H7 (cell line): ENCODE results near the gene VTI1A. TPM values are rescaled to one million over a fixed set of nuclear protein-coding genes. Genes with fewer than 3 reads are reported as not detected.
"Not testable (repeated sequence)": the region's sequence is repeated elsewhere in the genome, so short reads cannot be mapped to it uniquely, and the experiment has no call there.

Source experiments
- DNase-seq: peaks from one replicate; pipeline ENCODE4 v3.0.0; 2012
- H3K27me3 ChIP-seq: 2 replicates; pipeline ENCODE4 v1.6.0; 2011; ENCODE audit warnings: mild to moderate bottlenecking, low read length; ENCODE audit not compliant: control insufficient read depth, insufficient read depth
- H3K36me3 ChIP-seq: replicated peaks from 2 replicates; pipeline ENCODE4 v1.5.1; 2011; ENCODE audit warnings: low read length; ENCODE audit not compliant: control insufficient read depth, insufficient read depth
- H3K4me3 ChIP-seq: 2 replicates; pipeline ENCODE4 v1.5.1; 2011; ENCODE audit warnings: low read depth, mild to moderate bottlenecking, control low read depth, low read length, moderate library complexity; ENCODE audit not compliant: insufficient read depth
- total RNA-seq: library from RNA; depleted of rRNA; stranded (reverse); fragments of >200 nt; shearing (Covaris generic); gene quantifications from 2 replicates; pipeline ENCODE4 v1.2.3, GENCODE V29; 2014

Gene VTI1A
- total RNA-seq, 1 experiment from 2014 or later = 13.9 TPM

DNA sequence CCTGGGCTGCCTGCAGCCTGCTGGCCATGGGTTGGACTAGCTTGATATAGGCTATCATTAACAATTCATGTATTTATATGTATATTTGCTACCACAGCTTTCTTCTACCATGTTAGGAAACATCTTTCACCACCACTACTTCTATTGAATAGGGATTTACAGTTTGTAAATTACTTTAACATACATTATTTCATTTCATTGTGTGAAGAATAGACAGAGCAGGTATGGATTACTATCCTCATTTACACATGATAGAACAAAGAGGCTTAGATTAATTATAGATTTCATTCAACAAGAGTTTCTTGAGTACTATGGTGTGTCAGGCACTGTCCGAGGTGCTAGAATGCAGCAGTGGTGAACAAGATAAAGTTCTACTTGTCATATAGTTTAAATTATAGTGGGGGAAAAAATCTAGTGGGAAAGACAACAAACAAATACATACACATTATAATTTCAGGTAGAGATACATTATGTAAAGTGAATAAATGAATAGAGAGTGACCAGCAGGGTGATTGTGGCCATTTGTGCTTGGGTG, 20.6 kb downstream of the VTI1A start:
- Histone ChIP-seq H3K4me3 (no peak overlapping the region), H3K27me3 (no peaks in the 10 kb centered on the region), H3K36me3 (peaks cover 4% of the 10 kb centered on the region)
- no peak for DNase-seq

DNA sequence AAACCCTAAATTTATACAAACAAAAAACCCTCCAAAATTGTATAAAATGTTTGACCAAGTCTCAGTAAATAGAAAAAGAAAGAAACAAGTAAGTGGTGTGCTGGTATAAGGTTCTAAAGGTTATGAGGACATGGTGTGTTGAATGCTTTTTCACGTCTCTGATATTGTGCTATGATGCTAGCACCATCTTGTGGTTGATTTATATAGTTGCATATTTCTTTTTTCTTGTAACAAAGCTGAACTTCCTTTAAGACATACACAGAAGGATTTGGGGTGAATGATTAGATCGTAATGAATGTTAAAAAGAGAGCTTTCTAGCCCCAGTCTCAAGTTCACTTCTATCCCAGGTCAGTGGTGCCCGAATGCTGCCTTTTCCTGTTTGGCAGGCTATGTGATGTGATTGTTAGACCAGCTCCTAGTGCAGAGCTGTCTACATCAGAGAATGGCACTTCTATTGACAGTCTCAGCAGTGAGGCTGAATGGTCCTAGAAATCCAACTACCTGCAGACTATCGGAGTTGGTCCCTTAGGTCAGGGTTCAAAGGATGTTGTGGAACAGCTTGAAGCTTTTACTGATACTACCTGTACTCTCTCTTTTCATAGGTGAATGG, 25.0 kb downstream of the VTI1A start:
- no peaks in the 10 kb centered on the region for H3K27me3 ChIP-seq
- no peak overlapping the region for H3K4me3 ChIP-seq
- no peaks in the 10 kb centered on the region for H3K36me3 ChIP-seq
- DNase-seq = peak; percentile 33

DNA sequence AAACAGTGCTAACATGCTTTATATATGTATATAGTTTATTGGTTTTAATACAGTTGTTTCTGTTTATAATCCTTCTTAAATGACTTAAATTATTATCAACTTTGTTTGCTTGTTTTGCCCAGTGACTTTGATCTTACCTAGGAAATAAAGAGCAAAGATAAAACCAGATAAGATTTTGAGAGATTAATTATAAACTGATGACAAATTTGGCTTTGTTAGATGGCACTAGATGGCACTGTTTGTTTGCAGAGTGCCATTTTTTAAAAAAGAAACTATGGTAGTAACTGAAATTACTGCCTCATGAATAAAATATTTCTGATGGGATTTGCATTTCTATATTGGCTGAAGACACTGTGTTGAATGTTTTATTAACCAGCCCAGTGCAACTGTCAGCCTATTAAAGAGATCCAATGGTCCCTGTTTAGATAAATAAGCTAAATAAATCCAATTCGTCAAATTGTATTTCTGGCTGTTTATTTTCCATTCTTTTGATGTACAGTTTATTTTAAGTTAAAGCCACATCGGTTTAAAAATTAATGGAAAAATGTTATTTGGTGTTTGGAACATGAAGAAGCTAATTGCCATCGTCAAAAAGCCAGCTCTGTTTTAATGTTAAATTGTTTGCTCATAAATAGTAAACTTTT, 28.7 kb downstream of the VTI1A start:
- Histone ChIP-seq H3K36me3 (no peaks in the 10 kb centered on the region), H3K4me3 (no peak overlapping the region), H3K27me3 (no peaks in the 10 kb centered on the region)
- DNase-seq = no peak

DNA sequence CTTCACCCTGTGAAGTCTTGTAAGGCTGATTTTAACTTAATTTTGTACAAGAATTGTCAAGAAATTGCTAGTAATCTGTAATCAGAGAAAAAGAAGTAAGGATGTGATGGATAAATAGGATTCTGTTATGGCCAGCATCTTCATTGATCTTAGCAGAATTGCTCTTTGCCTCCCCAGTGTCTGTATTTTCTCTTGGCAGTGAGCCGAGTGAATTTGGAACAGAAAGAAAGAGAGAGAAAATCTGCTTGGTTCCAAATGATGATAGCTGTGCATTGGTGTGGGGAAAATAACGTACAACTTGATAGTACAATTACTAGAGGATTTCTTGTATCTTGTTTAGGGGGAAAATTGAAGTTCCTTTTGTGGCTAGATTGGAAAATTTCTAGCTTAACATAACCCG, 34.6 kb downstream of the VTI1A start:
- DNase-seq = no peak

DNA sequence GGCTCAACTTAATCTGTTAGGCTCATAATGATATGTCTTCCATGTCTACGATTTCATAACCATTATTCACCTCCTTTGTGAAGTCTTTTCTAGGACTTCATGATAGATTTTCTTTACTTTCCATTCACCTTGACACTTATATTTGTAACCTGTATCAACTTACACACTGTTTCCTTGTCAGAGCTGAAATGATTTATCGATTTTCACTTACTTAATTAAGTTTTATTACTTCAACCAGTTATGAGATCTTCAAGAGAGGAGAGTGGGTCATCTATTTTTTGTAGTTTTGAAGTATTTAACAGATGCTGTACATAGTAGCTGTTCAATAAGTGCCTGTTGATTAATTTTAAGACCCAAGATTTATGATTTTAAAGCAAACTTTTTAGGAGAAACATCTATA, 37.4 kb downstream of the VTI1A start:
- Histone ChIP-seq H3K27me3 (no peaks in the 10 kb centered on the region), H3K4me3 (no peak overlapping the region), H3K36me3 (no peaks in the 10 kb centered on the region)
- DNase-seq = no peak

More for the DNA sequence above, 34.6 kb downstream of the VTI1A start:
- Histone ChIP-seq H3K36me3 (no peaks in the 10 kb centered on the region), H3K4me3 (no peak overlapping the region), H3K27me3 (no peaks in the 10 kb centered on the region)

DNA sequence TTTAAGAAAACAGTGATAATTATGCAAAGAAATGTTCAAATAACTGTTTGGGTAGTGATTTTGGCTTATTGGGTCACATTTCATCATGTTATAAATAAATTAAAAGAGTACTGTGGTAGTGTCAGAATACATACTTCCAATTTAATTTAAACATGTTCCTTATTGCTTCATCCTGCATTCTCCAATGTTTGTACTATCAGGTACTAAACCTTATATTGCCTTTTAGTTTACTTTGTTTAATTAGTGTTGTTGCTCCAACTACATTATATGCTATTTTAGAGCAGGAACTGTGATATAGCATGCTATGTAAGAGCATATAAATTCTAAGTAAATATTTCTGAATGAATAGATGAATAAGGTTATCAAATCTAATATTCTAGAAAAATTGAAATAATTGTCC, 40.9 kb downstream of the VTI1A start:
- DNase-seq = no peak
- Histone ChIP-seq H3K27me3 (no peaks in the 10 kb centered on the region), H3K36me3 (no peaks in the 10 kb centered on the region), H3K4me3 (no peak overlapping the region)

DNA sequence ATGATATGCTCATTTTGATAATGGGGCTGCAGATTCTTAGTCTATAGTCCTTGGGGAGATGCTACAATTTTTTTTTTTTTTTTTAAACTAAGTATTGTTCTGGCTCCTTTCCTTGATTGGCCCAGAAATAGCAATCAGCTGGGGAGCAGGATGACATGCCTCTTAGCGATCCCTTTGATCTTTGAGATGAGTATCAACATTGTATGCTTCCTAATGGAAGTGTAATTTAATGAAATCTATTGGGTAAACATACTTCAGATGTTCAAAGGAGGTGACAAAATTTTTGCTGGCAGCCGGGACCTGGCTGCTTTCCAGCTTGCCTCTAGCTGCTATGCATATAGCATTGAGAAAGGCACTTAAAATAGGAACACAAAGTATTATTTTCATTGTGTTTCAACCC, 43.5 kb downstream of the VTI1A start:
- Histone ChIP-seq H3K36me3 (no peaks in the 10 kb centered on the region), H3K27me3 (no peaks in the 10 kb centered on the region), H3K4me3 (no peak overlapping the region)
- DNase-seq = no peak

DNA sequence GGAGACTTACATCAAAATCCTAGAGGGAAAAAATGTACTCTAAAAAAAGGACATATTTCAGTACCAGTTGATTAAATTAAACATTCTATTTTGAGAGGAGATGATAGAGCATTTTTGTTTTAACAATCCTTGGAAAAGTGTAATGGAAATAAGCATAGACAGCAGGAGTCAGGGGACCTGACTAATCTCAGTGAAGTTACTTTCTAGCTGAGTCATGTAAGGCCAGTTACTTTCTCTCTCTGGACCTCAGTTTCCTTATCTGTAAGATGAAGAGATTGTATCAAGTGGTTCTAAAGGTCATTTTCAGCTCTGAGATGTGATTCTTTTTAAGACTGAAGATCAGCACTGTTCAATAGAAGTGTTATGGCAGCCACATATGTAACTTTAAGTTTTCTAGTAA, 44.1 kb downstream of the VTI1A start:
- Histone ChIP-seq H3K36me3 (no peaks in the 10 kb centered on the region), H3K27me3 (no peaks in the 10 kb centered on the region), H3K4me3 (no peak overlapping the region)
- DNase-seq = no peak

DNA sequence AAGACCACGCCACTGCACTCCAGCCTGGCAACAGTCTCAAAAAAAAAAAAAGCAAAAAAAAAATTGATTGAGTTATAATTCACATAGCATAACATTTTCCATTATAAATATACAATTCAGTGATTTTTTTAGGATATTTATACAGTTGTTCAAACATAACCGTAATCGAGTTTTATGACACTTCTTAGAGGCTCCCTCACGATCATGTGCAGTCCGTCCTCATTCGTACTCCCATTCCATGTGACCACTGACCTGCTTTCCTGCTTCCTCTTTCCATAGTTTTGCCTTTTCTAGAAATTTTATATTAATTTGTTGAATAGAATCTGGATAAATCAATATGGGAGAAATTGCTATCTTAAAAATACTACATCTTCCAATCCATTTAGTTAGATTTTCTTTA, 45.7 kb downstream of the VTI1A start:
- Histone ChIP-seq H3K27me3 (no peaks in the 10 kb centered on the region), H3K4me3 (no peak overlapping the region), H3K36me3 (no peaks in the 10 kb centered on the region)
- no peak for DNase-seq

DNA sequence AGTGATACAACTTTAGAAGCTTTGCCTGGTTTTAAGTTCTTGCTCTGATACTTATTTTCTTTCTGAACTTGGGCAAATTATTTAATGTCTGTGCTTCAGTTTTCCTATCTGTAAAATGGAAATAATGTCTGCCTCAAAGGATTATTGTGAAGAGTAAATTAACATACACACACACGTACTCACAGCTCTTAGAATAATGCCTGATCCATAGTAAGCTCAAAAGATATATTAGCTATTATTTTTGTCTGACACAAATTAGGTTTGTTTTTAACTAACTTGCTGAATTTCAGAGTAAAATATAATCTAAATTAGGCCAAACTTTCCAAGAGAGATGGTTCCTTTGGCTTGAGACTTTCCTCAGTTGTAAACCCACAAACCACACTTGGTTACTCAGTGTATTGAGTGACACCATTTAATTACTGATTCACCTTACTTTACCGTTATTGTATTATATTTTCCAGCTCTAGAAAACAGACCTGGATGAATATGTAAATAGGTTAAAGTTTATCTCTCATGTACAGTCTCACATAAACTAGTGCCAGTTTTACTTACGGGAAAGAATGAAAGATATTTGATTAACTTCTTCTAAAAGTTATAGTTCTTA, 50.4 kb downstream of the VTI1A start:
- no peak overlapping the region for H3K4me3 ChIP-seq
- no peaks in the 10 kb centered on the region for H3K27me3 ChIP-seq
- no peaks in the 10 kb centered on the region for H3K36me3 ChIP-seq
- DNase-seq = no peak

DNA sequence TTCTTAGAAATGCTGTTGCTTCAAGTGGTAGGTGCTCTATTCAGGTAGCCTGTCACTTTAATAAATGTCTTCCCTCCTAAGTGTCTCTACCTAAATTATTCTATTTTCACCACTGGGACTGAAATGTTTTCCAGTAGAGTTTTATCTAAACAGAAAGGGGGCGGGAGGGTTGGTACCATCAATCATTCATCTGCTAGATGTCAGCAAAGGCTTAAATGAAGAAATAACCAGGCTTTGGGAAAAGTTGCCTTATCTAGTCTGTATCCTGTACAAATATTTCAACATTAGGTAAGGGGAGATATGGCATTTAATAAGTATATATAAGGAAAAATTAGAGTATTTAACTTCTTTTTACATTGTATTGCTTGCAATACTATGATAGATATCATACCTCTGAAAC, 51.8 kb downstream of the VTI1A start:
- H3K4me3 ChIP-seq = no peak overlapping the region
- H3K36me3 ChIP-seq = no peaks in the 10 kb centered on the region
- DNase-seq = no peak
- no peaks in the 10 kb centered on the region for H3K27me3 ChIP-seq

DNA sequence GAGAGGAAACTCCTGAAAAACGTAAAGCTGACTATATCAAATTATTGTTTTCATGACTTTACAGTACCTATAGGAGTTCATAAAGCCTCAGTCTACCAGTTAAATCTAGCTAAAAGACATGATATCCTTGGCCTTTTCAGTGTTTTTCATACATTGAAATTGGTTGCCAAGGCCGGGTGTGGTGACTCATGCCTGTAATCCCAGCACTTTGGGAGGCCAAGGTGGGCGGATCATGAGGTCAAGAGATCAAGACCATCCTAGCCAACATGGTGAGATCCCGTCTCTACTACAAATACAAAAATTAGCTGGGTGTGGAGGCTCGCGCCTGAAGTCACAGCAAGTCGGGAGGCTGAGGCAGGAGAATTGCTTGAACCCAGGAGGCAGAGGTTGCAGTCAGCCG, 53.0 kb downstream of the VTI1A start:
- not testable (repeated sequence) for DNase-seq, H3K36me3 ChIP-seq, H3K4me3 ChIP-seq, H3K27me3 ChIP-seq

DNA sequence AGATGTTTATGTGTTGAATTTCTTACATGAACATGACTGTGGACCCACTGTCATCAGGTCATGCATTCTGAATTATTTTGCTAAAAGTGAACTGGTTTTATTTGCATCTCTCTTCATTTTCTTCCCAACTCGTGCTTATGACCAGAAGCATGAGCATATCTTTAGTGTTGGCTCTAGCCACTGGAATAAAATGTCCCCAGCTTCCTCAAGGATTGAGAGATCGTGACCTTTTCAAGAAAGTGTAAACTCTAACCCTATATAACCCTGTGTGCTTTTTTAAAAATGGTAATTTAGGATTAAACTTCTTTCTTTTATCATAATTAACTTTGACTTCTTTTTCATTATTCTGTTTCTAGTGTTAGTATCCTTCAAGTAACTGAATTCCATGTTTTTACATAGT, 55.5 kb downstream of the VTI1A start:
- H3K4me3 ChIP-seq = no peak overlapping the region
- H3K36me3 ChIP-seq = no peaks in the 10 kb centered on the region
- no peaks in the 10 kb centered on the region for H3K27me3 ChIP-seq
- no peak for DNase-seq

DNA sequence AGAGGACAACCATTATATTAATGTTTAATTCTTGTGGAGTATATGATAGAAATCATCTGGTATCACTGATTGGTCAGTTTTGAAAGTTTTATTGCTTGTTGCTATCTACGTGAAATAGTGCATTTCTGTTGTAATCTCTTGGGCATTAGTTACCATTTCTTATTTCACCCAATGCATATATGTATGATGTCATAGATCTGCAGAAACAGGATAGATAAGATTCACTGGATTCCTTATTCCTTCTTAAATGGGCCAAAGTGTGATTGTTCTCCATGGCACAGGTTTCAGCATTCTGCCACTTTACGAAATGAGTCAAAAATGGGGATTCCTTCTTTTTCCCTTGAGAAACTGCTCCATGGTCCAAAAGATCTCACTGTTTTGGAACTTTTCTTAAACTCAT, 56.6 kb downstream of the VTI1A start:
- no peak overlapping the region for H3K4me3 ChIP-seq
- DNase-seq = no peak
- no peaks in the 10 kb centered on the region for H3K27me3 ChIP-seq
- H3K36me3 ChIP-seq = no peaks in the 10 kb centered on the region

DNA sequence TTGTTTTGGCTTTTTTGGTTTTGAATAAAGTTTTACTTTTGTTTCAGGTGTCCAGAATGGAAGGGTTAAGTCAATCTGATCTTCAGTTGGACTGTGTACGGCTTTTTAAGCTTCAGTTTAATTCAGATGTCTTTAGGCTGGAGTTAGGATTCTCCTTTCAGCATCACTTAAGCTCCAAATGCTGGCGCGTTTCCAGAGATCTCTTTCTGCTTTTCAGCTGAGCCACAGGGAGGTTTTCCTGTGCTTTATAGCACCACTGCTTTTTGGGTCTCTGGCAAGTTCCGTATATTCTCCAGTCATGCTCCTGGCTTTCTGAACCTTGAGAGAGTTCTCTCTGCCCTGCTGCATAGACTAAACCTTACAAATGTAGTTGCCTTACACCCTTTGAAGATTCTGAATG, 60.0 kb downstream of the VTI1A start:
- no peaks in the 10 kb centered on the region for H3K27me3 ChIP-seq
- H3K4me3 ChIP-seq = no peak overlapping the region
- H3K36me3 ChIP-seq = no peaks in the 10 kb centered on the region
- DNase-seq = no peak
